ENCODE measurements around the gene SLC66A1.

Gene SLC66A1

DNA sequence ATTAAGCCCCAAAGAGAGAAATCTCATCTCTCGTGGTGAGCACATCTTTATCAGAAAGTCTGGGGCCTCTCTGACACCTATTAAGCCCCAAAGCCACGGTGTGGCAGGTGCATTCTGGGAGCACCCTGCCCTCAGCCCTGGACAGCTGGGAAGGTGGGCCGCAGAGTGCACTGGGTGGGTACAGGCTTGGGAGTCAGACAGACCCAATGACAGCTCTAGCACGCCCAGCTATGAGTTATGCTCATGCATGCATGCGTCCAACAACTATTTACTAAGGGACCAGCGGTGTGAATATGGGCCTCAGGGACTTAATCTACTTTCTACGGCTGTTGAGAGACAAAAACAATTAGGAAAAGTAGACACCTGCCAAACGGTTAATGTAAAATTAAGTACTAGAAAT lies 46.6 kb downstream of the SLC66A1 start:
- no peak overlapping the region for H2AFZ ChIP-seq (ENCODE audit: low read depth, low read length)
- H3K4me3 ChIP-seq (ENCODE audit: low read length) = no peak overlapping the region
- no peaks in the 10 kb centered on the region for H3K9me3 ChIP-seq (ENCODE audit: low read length)
- H3K36me3 ChIP-seq (ENCODE audit: insufficient read depth, low read length) = peaks cover 30% of the 10 kb centered on the region
- H3K4me1 ChIP-seq (ENCODE audit: insufficient read depth, low read length) = no peaks in the 10 kb centered on the region
- H3K27me3 ChIP-seq (ENCODE audit: insufficient read depth, low read length) = no peaks in the 10 kb centered on the region

DNA sequence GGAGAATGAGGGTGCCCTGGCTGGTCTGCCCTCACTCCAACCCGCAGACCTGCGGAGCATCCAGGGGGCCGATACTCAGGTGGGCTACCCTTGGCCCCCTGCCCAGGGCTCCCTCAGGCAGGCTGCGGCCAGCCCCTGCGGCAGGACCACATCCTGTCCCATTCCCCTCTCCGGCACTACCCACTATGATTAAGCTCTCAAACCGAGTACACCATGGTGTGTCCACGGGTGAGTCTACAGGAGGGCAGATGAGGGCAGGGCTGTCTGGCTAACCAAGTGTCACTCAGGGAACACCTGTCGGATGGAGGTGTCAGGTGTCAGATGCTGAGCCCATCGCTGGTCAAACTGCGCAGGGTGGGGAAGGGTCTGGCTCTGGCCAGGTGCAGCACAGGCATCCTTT lies 47.2 kb downstream of the SLC66A1 start:
- Histone ChIP-seq H3K9me3 (ENCODE audit: low read length) (no peaks in the 10 kb centered on the region), H2AFZ (ENCODE audit: low read depth, low read length) (no peak overlapping the region), H3K4me3 (ENCODE audit: low read length) (no peak overlapping the region)

DNA sequence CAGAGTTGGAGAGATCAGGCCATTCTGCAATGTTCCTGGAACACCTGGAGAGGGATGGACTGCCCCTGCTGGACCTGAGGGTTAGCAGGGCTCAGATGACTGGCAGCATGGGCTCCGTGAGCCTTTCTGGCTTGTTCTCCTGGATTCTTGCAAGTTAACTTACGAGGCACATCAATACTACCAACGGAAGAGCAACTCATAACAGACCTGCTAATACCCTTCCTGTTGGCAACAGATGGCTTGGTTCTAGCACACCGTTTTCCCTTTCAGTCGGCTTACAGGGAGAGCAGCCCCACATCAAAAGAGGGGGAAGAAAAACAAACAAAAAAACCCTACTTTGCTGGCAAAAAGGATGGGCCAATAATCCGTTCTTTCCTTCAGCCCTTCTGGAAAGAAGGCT lies 47.9 kb downstream of the SLC66A1 start:
- no peaks in the 10 kb centered on the region for H3K27me3 ChIP-seq (ENCODE audit: insufficient read depth, low read length)
- H3K36me3 ChIP-seq (ENCODE audit: insufficient read depth, low read length) = peaks cover 18% of the 10 kb centered on the region
- no peaks in the 10 kb centered on the region for H3K9me3 ChIP-seq (ENCODE audit: low read length)
- no peak overlapping the region for H3K4me3 ChIP-seq (ENCODE audit: low read length)
- no peaks in the 10 kb centered on the region for H3K4me1 ChIP-seq (ENCODE audit: insufficient read depth, low read length)
- H2AFZ ChIP-seq (ENCODE audit: low read depth, low read length) = no peak overlapping the region

More for the DNA sequence above, 47.2 kb downstream of the SLC66A1 start:
- Histone ChIP-seq H3K27me3 (ENCODE audit: insufficient read depth, low read length) (no peaks in the 10 kb centered on the region), H3K4me1 (ENCODE audit: insufficient read depth, low read length) (no peaks in the 10 kb centered on the region), H3K36me3 (ENCODE audit: insufficient read depth, low read length) (peaks cover 24% of the 10 kb centered on the region)

DNA sequence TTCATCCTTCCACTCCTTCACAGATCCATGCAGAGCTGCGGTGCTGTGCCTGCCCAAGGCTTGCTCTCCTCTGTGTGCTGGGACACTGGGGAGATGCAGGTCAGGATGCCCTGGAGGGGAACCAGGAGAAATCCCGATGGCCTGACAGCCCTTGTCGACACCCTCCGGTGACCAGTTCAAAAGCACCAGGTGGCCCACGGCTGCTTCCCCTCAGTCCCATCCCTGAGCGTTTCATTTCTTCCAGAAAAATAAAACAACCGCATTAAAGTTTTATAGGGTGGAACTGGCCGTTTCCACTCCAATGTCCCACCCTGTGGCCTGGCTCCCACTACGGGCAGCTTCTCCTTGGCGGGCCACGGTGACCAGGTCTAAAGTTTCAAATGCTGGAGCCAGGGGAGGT lies 48.3 kb downstream of the SLC66A1 start:
- Histone ChIP-seq H3K4me1 (ENCODE audit: insufficient read depth, low read length) (no peaks in the 10 kb centered on the region), H3K9me3 (ENCODE audit: low read length) (no peaks in the 10 kb centered on the region), H3K36me3 (ENCODE audit: insufficient read depth, low read length) (peaks cover 17% of the 10 kb centered on the region), H2AFZ (ENCODE audit: low read depth, low read length) (no peak overlapping the region), H3K4me3 (ENCODE audit: low read length) (no peak overlapping the region), H3K27me3 (ENCODE audit: insufficient read depth, low read length) (no peaks in the 10 kb centered on the region)

DNA sequence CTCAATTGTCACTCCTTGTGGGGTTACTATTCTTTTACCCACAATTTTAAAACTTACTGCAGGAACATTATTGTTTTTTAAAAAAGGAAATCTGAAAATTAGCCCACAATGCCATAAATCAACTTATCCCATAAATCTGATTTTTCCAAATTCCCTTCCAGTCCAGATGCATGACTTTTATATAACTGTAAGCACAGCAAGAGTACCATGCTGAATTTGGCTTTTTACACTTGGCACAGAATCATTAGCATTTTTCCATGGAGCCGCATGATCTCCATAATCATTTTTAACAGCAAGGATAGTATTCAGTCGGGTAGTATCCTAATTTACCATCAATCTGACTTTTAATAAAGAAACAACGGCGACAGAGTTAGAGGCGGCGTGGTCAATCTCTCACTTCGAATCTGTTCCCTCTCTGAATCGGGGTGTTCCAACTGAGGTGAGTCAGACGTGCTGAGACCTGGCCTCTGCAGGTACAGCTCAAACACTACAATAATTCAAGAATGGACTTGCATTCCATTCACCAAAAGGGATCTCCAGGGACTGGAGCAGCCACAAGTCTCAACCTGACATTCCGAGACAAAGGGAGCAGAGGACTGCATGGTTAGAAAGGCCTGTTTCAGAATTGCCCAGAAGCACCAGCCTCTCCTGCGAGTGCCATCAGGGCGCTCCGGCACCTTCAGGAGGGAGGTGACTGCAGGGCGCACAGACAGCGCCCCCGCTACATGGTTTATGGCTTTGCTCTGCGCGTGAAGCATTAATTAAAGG lies 48.9 kb downstream of the SLC66A1 start:
- Histone ChIP-seq H2AFZ (ENCODE audit: low read depth, low read length) (no peak overlapping the region), H3K4me3 (ENCODE audit: low read length) (no peak overlapping the region), H3K4me1 (ENCODE audit: insufficient read depth, low read length) (no peaks in the 10 kb centered on the region), H3K9me3 (ENCODE audit: low read length) (no peaks in the 10 kb centered on the region), H3K36me3 (ENCODE audit: insufficient read depth, low read length) (peaks cover 11% of the 10 kb centered on the region), H3K27me3 (ENCODE audit: insufficient read depth, low read length) (no peaks in the 10 kb centered on the region)

DNA sequence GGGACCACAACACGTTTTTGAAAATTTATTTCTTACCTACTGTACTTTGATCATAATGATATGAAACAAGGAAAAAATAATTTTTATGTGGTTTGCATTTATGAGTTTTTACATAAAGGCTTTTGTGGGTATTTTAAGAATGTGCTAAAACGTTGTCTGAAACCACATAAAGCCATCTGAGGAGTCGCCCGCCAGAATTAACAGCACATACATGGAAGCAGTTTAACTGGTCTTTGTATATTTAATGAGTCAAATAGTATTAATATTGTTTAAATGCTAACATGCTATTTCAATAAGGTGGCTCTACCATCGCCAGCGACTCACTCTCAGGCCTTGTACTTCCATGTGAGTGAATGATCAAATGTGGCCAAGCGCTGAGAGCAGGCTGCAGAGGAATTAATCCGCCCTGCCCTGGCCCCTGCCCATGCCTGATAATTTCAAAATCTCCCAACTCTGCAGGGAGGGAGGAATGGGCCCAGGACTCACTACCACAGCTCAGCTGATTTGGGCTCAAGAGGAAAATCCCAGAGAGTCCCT lies 49.6 kb downstream of the SLC66A1 start:
- no peak overlapping the region for H2AFZ ChIP-seq (ENCODE audit: low read depth, low read length)
- no peaks in the 10 kb centered on the region for H3K4me1 ChIP-seq (ENCODE audit: insufficient read depth, low read length)
- no peak overlapping the region for H3K4me3 ChIP-seq (ENCODE audit: low read length)
- H3K9me3 ChIP-seq (ENCODE audit: low read length) = no peaks in the 10 kb centered on the region
- H3K36me3 ChIP-seq (ENCODE audit: insufficient read depth, low read length) = peaks cover 4% of the 10 kb centered on the region
- no peaks in the 10 kb centered on the region for H3K27me3 ChIP-seq (ENCODE audit: insufficient read depth, low read length)

DNA sequence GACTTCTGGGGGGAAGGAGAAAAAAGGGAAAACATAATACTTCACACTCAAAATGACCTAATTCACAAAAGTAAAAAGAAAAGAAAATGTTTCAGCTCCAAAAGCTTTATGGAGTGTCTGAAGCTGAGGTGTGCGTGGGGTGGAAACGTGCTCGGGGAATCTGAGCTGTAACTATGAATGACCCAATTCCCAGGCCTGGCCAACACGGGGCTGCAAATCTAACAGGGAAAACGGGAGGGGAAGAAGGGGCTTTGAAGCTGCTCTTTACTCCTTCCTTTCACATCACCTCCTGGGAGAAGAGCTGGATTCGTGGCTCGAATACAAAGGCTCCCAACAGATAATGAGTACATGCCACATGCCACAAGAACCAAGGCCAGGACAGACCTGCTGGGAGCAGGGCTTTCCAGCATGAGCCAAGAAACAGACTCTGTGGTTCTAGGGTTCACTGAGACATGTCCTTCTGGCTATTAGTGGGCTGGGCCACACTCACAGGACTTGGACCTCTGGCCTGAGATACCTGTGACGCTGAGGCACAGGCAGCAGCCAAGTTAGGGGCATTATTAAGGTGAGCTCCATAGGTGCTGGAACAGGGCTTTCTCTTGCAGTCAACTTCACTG lies 51.5 kb downstream of the SLC66A1 start:
- no peaks in the 10 kb centered on the region for H3K27me3 ChIP-seq (ENCODE audit: insufficient read depth, low read length)
- H3K4me3 ChIP-seq (ENCODE audit: low read length) = no peak overlapping the region
- H3K36me3 ChIP-seq (ENCODE audit: insufficient read depth, low read length) = peaks cover 7% of the 10 kb centered on the region
- H2AFZ ChIP-seq (ENCODE audit: low read depth, low read length) = no peak overlapping the region
- no peaks in the 10 kb centered on the region for H3K9me3 ChIP-seq (ENCODE audit: low read length)
- H3K4me1 ChIP-seq (ENCODE audit: insufficient read depth, low read length) = no peaks in the 10 kb centered on the region

DNA sequence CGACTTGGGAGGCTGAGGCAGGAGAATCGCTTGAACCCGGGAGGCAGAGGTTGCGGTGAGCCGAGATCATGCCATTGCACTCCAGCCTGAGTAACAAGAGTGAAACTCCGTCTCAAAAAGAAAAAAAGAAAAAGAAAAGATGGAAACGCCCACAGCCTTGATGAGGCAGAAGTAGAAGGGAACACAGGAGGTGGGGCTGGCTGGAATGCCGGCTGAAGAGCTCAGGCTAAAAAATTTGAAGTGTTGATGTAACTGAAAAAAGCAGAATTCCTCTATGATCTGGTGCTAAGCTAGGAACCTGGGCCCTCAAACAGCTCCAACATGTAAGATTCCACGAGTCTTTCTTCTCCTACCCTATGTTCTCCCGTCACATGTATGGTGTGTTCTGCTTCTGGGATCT lies 53.6 kb downstream of the SLC66A1 start:
- H3K36me3 ChIP-seq (ENCODE audit: insufficient read depth, low read length) = peaks cover 3% of the 10 kb centered on the region
- H3K27me3 ChIP-seq (ENCODE audit: insufficient read depth, low read length) = no peaks in the 10 kb centered on the region
- no peaks in the 10 kb centered on the region for H3K9me3 ChIP-seq (ENCODE audit: low read length)
- no peak overlapping the region for H2AFZ ChIP-seq (ENCODE audit: low read depth, low read length)
- no peak overlapping the region for H3K4me3 ChIP-seq (ENCODE audit: low read length)
- H3K4me1 ChIP-seq (ENCODE audit: insufficient read depth, low read length) = no peaks in the 10 kb centered on the region

DNA sequence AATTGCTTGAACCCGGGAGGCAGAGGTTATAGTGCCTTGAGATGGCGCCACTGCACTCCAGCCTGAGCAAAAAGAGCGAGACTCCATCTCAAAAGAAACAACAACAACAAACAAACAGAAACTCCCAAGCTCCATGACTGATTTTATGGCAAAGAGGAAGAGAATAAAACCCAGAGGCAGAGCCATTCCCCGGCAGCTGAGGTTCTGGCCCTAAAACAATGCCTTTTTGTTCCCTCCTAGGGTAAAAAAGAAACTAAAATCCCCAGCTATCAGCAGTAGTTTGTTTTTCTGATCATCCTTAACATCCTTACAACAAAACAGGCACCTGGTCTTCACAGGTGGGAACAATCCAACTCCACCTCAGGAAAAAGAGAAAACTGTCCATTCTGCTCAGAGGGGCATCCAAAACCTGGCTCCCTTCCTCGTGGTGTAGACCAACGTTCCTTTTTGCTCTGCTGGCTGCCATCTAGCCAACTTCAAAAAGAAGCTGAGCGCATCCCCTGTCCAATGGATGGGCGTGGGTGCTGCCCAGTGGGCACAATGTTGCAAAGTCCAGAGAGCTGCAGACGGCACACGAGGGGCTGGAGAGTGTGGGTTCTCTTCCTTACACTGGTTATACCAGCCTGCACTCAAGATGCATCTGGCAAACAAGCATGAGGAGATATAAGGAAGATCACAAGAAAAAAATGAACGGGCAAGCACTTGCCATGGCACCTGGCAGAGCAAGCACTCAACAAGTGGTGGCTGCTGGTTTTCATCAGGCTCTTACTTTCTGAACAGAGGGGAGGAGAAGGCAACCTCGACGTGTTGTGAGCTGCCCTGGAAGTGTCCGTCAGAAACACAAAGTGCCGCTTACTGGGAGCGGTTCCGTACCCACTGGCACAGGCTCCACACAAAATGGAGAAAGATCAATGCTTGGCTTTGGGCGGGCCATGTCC lies 54.7 kb downstream of the SLC66A1 start:
- Histone ChIP-seq H3K4me1 (ENCODE audit: insufficient read depth, low read length) (no peaks in the 10 kb centered on the region), H3K36me3 (ENCODE audit: insufficient read depth, low read length) (peaks cover 9% of the 10 kb centered on the region), H3K9me3 (ENCODE audit: low read length) (no peaks in the 10 kb centered on the region), H3K4me3 (ENCODE audit: low read length) (no peak overlapping the region), H3K27me3 (ENCODE audit: insufficient read depth, low read length) (no peaks in the 10 kb centered on the region), H2AFZ (ENCODE audit: low read depth, low read length) (no peak overlapping the region)

DNA sequence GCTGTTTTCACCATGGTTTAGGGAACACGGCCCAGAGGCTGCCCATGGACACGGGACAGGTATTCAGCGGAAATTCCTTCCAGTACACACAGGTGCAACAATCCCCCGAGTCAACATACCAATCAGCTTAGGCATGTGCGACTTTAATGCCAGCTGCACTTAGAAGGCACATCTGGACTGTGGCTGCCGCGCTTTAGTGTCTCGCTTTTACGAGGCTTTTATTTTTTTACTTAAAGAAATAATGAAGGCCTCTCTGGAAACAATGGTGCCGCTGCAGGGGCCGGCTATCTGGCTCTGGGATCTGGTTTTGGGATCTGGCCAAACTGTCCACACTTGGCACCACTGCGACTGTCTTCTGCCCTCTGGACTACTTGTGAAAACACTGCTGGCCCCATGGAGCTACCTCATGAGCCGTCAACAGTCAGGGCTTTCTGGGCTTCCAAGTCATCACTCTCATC lies 55.5 kb downstream of the SLC66A1 start:
- Histone ChIP-seq H3K4me3 (ENCODE audit: low read length) (no peak overlapping the region), H3K36me3 (ENCODE audit: insufficient read depth, low read length) (peaks cover 9% of the 10 kb centered on the region), H3K4me1 (ENCODE audit: insufficient read depth, low read length) (no peaks in the 10 kb centered on the region), H2AFZ (ENCODE audit: low read depth, low read length) (no peak overlapping the region), H3K27me3 (ENCODE audit: insufficient read depth, low read length) (no peaks in the 10 kb centered on the region), H3K9me3 (ENCODE audit: low read length) (no peaks in the 10 kb centered on the region)

DNA sequence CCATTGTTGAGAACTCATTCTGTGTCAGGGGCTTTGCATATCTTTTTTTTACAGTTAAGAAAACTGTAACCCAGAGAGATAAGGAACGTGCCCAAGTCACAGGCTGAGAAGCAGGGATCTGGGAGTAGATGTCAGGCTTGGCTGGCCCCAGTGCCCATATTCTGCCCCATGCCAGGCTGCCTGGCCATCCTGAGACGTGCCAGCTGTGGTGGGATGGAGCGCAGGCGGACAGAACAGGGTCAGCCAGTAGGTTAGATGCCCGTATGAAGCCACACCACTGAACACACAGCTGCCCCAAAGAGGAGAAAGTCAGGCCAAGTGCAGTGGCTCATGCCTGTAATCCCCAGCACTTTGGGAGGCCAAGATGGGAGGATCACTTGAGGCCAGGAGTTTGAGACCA lies 55.9 kb downstream of the SLC66A1 start:
- Histone ChIP-seq H3K4me1 (ENCODE audit: insufficient read depth, low read length) (no peaks in the 10 kb centered on the region), H3K36me3 (ENCODE audit: insufficient read depth, low read length) (peaks cover 11% of the 10 kb centered on the region), H2AFZ (ENCODE audit: low read depth, low read length) (no peak overlapping the region), H3K27me3 (ENCODE audit: insufficient read depth, low read length) (no peaks in the 10 kb centered on the region), H3K9me3 (ENCODE audit: low read length) (no peaks in the 10 kb centered on the region), H3K4me3 (ENCODE audit: low read length) (no peak overlapping the region)

DNA sequence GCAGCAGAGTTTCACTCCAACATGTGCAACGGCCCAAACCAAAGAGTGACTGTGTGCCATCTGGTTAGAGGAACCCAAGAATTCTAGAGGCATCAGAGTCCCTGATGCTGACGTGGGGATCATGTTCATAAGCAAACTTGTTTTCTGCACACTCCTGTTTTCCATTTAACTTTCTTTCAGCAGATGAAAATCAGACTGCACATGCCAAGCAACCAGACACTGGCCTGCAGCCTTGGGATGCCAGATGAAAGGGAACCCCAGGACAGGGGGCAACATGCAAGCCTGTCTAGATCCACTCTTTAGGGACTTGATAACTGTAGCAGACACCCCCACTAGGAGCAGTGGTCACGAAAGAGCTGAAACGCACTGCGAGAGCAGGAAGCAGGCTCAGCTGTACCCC lies 56.8 kb downstream of the SLC66A1 start:
- no peak overlapping the region for H3K4me3 ChIP-seq (ENCODE audit: low read length)
- no peaks in the 10 kb centered on the region for H3K27me3 ChIP-seq (ENCODE audit: insufficient read depth, low read length)
- no peak overlapping the region for H2AFZ ChIP-seq (ENCODE audit: low read depth, low read length)
- H3K36me3 ChIP-seq (ENCODE audit: insufficient read depth, low read length) = peaks cover 14% of the 10 kb centered on the region
- H3K4me1 ChIP-seq (ENCODE audit: insufficient read depth, low read length) = no peaks in the 10 kb centered on the region
- H3K9me3 ChIP-seq (ENCODE audit: low read length) = no peaks in the 10 kb centered on the region
